Measurements from ENCODE around the gene ZMYND8. TPM values are rescaled to one million over a fixed set of nuclear protein-coding genes. Genes with fewer than 3 reads are reported as not detected.
A peak's percentile ranks its signal among the peaks of the same experiment; 100 is the strongest.

Gene ZMYND8
- total and polyA plus RNA-seq, 10 of the 15 experiments (the other 5 are each of a cell fraction or from before 2014, with no cell fraction given) = 12.9 to 54.8 (median 23.1) TPM

DNA sequence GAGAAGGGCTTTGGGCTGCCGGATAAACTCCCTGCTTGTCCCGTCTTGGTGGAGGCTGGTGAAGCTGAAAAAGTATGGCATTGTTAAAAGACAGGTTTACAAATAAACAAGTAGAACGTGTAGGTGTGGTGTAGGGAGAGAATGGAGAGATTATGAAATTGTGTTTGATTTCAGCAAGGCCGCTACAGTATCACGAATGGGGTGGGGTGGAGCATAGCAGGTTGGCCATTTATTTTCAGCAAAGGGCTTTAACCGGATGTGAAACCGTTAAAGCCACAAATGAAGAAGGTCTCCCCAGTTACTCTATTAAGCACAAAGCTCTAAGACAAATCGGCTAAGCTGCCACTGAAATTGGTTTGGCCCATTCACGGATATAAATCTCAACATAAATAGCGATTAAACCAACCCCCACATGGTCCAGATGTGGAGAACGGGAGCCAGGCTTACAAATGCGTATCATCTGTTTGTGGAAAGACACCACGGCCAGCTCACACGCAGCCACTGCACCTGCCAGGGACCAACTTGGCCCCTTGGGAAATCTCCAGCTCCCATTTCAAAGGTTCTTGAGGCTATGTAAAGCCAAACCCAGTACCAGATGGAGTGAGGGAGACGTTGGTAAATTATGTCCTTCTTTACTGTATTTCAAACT is 94.0 kb downstream of the ZMYND8 start (continued):
- TF ChIP-seq, protein P1, sequence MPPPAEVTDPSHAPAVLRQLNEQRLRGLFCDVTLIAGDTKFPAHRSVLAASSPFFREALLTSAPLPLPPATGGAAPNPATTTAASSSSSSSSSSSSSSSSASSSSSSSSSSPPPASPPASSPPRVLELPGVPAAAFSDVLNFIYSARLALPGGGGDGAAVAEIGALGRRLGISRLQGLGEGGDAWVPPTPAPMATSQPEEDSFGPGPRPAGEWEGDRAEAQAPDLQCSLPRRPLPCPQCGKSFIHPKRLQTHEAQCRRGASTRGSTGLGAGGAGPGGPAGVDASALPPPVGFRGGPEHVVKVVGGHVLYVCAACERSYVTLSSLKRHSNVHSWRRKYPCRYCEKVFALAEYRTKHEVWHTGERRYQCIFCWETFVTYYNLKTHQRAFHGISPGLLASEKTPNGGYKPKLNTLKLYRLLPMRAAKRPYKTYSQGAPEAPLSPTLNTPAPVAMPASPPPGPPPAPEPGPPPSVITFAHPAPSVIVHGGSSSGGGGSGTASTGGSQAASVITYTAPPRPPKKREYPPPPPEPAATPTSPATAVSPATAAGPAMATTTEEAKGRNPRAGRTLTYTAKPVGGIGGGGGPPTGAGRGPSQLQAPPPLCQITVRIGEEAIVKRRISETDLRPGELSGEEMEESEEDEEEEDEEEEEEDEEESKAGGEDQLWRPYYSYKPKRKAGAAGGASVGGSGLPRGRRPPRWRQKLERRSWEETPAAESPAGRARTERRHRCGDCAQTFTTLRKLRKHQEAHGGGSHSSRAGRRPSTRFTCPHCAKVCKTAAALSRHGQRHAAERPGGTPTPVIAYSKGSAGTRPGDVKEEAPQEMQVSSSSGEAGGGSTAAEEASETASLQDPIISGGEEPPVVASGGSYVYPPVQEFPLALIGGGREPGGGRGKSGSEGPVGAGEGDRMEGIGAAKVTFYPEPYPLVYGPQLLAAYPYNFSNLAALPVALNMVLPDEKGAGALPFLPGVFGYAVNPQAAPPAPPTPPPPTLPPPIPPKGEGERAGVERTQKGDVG (CRISPR knock-in tag; IDR thresholded peaks at IDR 0.05) = no peak
- TF ChIP-seq MEF2A (IDR thresholded peaks at IDR 0.05; ENCODE audit: insufficient read depth, low read depth, low read length) = 0 out of 2 replicates have a peak, but pooled peaks have one; percentile 32
- TF ChIP-seq SREBF1 (IDR thresholded peaks at IDR 0.05; ENCODE audit: low read length) = no peak
- peak; percentile 43 for TF ChIP-seq POLR2A (IDR thresholded peaks at IDR 0.05; ENCODE audit: low read depth, low read length)
- TF ChIP-seq POLR2AphosphoS2 (IDR thresholded peaks at IDR 0.05; ENCODE audit: low read depth, low read length) = no peak
- no peak for TF ChIP-seq CBX3 (IDR thresholded peaks at IDR 0.05; ENCODE audit: borderline replicate concordance, low read depth)
- TF ChIP-seq, protein P2, sequence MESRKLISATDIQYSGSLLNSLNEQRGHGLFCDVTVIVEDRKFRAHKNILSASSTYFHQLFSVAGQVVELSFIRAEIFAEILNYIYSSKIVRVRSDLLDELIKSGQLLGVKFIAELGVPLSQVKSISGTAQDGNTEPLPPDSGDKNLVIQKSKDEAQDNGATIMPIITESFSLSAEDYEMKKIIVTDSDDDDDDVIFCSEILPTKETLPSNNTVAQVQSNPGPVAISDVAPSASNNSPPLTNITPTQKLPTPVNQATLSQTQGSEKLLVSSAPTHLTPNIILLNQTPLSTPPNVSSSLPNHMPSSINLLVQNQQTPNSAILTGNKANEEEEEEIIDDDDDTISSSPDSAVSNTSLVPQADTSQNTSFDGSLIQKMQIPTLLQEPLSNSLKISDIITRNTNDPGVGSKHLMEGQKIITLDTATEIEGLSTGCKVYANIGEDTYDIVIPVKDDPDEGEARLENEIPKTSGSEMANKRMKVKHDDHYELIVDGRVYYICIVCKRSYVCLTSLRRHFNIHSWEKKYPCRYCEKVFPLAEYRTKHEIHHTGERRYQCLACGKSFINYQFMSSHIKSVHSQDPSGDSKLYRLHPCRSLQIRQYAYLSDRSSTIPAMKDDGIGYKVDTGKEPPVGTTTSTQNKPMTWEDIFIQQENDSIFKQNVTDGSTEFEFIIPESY (IDR thresholded peaks at IDR 0.05) = no peak
- no peak for TF ChIP-seq PML (IDR thresholded peaks at IDR 0.05; ENCODE audit: low read length)
- TF ChIP-seq NR2F1 (conservative IDR thresholded peaks at IDR 0.05) = peak; percentile 52
- peak; percentile 19; the same call in 1 of the 3 replicates for TF ChIP-seq POU2F2 (IDR thresholded peaks at IDR 0.05; ENCODE audit: borderline replicate concordance, low read depth, low read length)
- peak; percentile 9; the same call in 1 of the 2 replicates for TF ChIP-seq RB1 (IDR thresholded peaks at IDR 0.05; ENCODE audit: borderline replicate concordance)
- peak; percentile 75 for TF ChIP-seq HDGF (IDR thresholded peaks at IDR 0.05)
- TF ChIP-seq MTA3 (IDR thresholded peaks at IDR 0.05; ENCODE audit: borderline replicate concordance, low read length) = no peak; the same call in 1 of the 2 replicates
- TF ChIP-seq ZNF24 (IDR thresholded peaks at IDR 0.05) = 0 out of 2 replicates have a peak, but pooled peaks have one; percentile 0
- TF ChIP-seq NR2C1 (IDR thresholded peaks at IDR 0.05) = no peak
- TF ChIP-seq, protein P3, sequence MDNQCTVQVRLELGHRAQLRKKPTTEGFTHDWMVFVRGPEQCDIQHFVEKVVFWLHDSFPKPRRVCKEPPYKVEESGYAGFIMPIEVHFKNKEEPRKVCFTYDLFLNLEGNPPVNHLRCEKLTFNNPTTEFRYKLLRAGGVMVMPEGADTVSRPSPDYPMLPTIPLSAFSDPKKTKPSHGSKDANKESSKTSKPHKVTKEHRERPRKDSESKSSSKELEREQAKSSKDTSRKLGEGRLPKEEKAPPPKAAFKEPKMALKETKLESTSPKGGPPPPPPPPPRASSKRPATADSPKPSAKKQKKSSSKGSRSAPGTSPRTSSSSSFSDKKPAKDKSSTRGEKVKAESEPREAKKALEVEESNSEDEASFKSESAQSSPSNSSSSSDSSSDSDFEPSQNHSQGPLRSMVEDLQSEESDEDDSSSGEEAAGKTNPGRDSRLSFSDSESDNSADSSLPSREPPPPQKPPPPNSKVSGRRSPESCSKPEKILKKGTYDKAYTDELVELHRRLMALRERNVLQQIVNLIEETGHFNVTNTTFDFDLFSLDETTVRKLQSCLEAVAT (IDR thresholded peaks at IDR 0.05) = peak; percentile 64; the same call in 1 of the 2 replicates
- peak; percentile 90 for TF ChIP-seq RUNX3 (IDR thresholded peaks at IDR 0.05; ENCODE audit: low read length)
- TF ChIP-seq, protein P4, sequence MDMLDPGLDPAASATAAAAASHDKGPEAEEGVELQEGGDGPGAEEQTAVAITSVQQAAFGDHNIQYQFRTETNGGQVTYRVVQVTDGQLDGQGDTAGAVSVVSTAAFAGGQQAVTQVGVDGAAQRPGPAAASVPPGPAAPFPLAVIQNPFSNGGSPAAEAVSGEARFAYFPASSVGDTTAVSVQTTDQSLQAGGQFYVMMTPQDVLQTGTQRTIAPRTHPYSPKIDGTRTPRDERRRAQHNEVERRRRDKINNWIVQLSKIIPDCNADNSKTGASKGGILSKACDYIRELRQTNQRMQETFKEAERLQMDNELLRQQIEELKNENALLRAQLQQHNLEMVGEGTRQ (IDR thresholded peaks at IDR 0.05; ENCODE audit: borderline replicate concordance, low read depth, low read length) = no peak
- TF ChIP-seq FOXM1 (IDR thresholded peaks at IDR 0.05; ENCODE audit: low read depth, low read length) = peak; percentile 64; the same call in 1 of the 2 replicates
- peak; percentile 70; the same call in 1 of the 2 replicates for TF ChIP-seq ASH2L (IDR thresholded peaks at IDR 0.05; ENCODE audit: borderline replicate concordance, low read depth)
- TF ChIP-seq NFYA (IDR thresholded peaks at IDR 0.05; ENCODE audit: borderline replicate concordance, low read depth, low read length) = no peak
- no peak for TF ChIP-seq RELA (IDR thresholded peaks at IDR 0.05; ENCODE audit: borderline replicate concordance, partially characterized antibody)

All from GM12878 (cell line).